SKM-1 treated with dmso at 0.1 percent for 144 hours (cell line): ENCODE measurements around the gene AP3S1.
"Not testable (repeated sequence)": the region's sequence is repeated elsewhere in the genome, so short reads cannot be mapped to it uniquely, and the experiment has no call there.

Source experiments
- DNase-seq: peaks from one replicate; lab custom pipeline; 2025; ENCODE audit not compliant: unreplicated experiment; lab: John Stamatoyannopoulos, UW

The AP3S1 gene

DNA sequence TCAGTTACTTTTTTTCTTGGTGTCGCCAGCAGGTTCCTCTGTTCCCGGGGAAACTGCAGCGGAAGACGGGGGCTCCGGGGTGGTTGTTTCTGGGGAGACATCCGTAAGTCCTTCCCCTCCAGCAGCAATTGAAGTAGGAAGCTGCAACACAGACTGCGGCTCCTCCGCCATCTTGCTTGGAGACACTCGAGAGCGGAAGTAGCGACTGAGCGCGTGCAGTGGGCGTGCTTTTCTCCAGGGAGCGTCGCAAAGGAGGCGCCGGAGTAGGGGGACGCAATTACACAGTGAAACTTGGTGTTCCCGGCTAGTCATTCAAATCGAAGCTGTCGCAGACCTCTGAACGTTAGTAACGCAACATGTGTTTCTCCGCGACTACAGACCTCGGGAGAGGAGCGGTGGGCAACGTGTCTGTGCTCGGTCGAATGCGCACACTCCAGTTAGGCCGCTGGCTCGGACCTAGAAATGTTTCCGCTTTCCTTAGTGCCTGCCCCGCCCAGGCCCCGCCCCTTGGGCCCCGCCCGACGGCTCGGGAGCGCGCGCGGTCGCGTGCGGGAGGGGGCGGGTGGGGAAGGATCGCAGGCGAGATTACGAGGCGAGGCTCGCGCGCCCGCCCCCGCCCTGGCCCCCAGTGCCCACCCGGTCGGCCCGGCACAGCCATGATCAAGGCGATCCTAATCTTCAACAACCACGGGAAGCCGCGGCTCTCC, at the start of gene AP3S1, which contains the start of gene ATG12:
TSS of gene AP3S1 (plus strand) at position 554 of the 707 bp plus-strand sequence. CDS start at position 657, 103 bp downstream.
TSS of gene ATG12 (minus strand) at position 184 of the 707 bp plus-strand sequence. CDS start at position 171, 13 bp downstream.
- DNase-seq: peak; percentile 89

DNA sequence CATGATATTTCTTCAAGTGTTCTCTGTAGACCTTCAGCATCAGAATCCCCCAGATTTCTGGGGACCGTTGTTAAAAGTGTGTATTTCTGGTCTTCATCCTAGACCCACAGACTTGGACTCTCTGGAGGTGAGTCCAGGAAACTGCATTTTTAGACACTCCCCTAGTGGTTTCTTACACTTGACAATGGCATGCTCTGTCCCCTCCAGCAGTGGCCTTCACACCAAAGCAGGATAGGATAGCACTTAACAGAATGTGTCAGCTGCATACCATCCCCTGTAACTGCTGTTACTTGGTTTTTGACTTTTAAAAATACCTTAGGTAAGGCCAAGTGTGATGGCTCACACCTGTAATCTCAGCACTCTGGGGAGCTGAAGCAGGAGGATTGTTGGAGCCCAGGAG, 46.0 kb upstream of the AP3S1 start:
- no peak for DNase-seq

GRCh38 chr5:115796656-115797055, 45.1 kb upstream of the AP3S1 start:
- no peak for DNase-seq

DNA sequence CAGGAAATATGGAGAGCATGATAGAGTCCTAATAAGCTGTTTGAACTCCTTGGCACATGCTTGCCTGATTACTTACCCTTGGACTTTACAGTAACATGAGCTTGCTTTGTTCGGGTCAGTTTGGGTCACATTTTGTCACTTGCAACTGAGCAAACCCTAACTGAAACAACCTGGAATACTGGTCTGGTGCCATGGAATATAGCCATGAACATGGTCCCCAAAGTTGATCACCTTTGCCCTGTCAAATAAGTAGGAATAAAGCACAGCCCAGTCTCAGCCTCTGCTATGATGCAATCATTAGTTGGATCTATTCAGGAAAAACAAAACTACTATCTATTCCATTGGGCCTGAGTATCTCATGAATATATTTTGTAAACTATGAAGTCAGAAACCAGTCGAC, 43.5 kb upstream of the AP3S1 start:
- no peak for DNase-seq

GRCh38 chr5:115800108-115800507, 41.6 kb upstream of the AP3S1 start:
- DNase-seq: no peak

DNA sequence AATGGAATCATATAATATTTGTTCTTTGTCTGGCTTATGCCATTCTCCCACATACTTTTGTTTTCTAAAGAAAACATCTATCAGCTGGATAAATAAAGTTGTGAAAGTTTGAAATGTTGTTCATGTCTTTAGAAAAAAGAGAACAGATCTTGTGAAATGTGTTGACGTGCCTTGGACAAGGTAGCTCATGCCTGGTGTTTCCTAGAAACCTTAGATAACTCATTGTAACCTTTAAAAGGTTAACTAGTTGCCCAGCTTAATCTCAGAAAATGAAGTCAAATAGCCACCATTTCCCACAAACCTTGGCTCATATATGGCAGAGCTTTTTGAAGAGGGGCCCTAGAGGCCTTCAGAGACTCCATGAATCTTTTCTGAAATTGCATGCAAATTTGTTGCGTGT, 40.6 kb upstream of the AP3S1 start:
- no peak for DNase-seq

GRCh38 chr5:115801984-115802383, 39.8 kb upstream of the AP3S1 start:
- DNase-seq: no peak

GRCh38 chr5:115806986-115807653, 34.6 kb upstream of the AP3S1 start:
- no peak for DNase-seq

- DNase-seq: no peak
Measured at GRCh38 chr5:115807654-115808052, 34.1 kb upstream of the AP3S1 start.

DNA sequence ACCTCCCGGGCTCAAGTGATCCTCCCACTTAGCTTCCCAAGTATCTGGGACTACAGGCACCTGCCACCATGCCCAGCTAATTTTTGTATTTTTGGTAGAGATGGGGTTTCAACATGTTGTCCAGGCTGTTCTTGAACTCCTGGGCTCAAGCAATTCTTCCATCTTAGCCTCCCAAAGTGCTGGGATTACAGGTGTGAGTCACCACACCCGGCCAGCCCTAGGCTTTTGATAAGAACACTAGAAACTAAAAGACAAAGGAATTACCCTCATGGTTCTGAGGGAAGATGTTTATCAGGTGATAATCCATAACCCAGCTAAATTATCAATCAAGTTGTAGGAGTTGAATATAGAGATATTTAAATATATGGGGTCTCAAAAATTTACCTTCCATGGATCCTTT, 33.7 kb upstream of the AP3S1 start:
- not testable (repeated sequence) for DNase-seq

GRCh38 chr5:115809946-115810345, 31.8 kb upstream of the AP3S1 start:
- DNase-seq: no peak

DNA sequence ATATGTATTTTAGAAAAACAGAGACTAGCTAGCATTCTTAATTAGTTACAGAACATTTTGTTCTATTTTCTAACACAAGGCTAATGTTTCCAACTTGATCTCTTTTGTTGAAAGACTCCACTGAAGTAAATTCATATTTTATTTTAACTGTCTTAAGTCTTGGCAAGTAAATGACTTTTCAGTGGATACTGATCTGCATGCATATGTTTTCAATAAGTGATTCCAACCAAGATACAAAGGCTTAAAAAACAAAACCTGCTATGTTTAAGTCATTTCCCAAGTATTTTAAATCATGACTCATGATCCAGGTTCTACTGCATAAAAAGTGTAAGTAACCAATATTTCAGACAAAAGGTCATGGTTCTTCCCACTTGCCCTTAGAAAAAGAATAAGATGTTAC, 31.0 kb upstream of the AP3S1 start:
- no peak for DNase-seq

DNA sequence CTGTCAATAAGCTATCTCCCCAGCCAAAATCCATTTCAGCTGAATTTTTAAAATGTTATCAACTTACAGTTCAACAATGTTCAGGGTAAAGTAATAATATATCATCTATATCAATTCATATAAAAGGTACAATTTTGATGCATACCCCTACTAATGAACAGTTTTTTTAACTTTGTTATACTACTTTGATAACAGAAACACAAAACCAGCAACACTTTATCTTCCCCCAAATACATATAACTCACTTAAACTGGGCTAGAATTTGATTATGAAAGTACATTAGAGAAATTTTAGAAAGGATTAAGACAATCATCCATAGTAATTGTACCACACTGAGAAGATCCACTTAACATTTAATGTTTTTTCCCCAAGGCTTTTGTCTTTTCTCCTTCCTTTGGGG, 30.3 kb upstream of the AP3S1 start:
- no peak for DNase-seq

- DNase-seq: no peak
Measured at GRCh38 chr5:115812372-115812771, 29.4 kb upstream of the AP3S1 start.

- no peak for DNase-seq
Measured at GRCh38 chr5:115813719-115814118, 28.0 kb upstream of the AP3S1 start.

DNA sequence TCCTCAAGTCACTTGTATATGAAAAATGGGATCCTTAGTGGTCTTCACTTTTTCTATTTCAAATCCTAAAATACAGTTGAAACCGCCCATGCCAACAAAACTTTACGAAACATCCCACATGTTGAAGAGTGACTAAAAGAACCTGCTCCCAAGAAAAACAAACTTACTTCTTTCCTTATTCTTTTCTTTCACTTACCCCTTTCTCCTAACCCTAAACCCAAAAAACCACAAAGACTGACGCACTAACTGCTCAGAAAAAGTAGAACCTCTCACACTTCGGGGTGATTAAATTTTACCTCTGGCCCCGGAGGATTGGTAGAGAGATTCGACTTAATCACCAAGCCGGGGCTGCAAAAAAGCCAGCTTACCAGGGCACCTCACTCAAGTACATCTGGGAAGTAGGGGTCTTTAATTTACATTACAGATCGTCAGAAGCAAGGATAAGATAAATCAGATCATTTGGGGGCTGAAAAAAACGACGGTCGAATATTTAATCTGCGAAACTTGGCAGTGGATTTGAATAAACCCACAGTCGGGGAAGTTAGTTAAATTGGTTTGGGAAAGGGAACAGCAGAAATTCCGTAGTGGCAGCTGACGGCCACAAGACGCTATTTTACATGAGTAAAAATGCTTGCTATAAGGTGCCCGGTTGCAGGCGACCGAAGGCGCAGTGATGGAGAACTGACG, 26.6 kb upstream of the AP3S1 start:
- peak; percentile 7 for DNase-seq

- no peak for DNase-seq
Measured at GRCh38 chr5:115815693-115816225, 26.0 kb upstream of the AP3S1 start.

DNA sequence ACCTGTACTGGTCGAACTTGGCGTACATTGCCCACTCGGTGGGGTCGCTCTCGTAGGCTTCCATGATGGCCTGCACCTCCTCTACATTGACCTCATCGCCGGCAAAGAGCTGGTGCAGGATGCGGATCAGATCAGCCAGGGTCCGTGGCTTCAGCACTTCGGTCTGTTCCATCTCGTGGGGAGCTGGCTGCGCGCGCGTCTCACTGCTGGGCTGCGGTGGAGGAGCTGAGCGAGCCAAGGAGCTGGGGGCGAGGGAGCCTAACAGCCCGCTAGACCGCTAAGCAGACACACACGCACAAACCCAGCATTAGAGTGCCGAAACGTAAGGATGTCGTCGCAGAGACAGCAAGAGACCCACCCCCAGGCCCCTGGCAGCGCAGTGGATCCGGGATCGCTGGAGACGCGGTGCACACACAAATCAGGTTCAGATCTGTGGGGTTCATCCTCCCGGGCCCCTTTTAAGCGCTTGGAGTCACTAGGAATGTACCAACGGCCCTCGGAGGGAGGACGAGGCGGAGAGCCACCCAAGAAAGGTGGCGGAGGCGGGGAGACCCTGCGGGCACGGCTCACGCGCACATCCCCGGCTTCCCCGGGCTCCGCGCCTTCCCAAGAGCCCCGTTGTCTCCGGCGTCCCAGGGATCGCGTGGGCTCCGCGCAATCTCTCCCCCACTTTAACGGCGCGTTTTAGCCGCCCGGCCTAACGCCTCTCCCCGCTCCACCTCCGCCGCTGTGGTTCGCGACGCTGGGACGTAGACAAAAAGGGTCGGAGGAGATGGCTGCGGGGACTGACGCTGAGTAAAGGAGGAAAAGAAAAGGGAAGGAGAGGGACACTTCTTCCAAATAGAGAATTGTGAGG, 25.3 kb upstream of the AP3S1 start, which contains the start of gene CDO1:
TSS of gene CDO1 (minus strand) at position 434 of the 856 bp plus-strand sequence. CDS start at position 172, 262 bp downstream.
- DNase-seq: peak; percentile 40

GRCh38 chr5:115817386-115817785, 24.3 kb upstream of the AP3S1 start:
- DNase-seq: no peak

DNA sequence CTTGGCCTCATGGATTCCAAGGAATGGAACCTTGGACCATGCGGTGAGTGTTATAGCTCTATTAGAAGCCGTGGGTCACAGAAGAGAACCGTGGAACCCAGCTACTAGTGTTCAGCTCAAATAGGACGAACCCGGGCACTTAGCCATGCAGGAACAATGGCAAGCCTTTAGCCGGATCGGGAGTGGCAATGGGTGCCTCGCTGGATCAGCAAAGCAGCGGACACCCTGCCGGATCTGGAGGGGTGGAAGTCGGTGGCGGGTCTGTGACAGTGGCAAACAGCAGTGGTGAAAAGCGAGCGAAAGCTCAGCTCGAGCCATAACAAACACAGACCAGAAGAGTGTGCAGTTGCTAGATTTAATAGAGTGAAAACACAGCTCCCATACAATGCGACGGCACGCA, 22.9 kb upstream of the AP3S1 start:
- no peak for DNase-seq

- DNase-seq: no peak
Measured at GRCh38 chr5:115820846-115821245, 20.9 kb upstream of the AP3S1 start.
